ENCODE data around the gene CLN6.
"Not testable (repeated sequence)": the region's sequence is repeated elsewhere in the genome, so short reads cannot be mapped to it uniquely, and the experiment has no call there.

- TF ChIP-seq, protein P1, sequence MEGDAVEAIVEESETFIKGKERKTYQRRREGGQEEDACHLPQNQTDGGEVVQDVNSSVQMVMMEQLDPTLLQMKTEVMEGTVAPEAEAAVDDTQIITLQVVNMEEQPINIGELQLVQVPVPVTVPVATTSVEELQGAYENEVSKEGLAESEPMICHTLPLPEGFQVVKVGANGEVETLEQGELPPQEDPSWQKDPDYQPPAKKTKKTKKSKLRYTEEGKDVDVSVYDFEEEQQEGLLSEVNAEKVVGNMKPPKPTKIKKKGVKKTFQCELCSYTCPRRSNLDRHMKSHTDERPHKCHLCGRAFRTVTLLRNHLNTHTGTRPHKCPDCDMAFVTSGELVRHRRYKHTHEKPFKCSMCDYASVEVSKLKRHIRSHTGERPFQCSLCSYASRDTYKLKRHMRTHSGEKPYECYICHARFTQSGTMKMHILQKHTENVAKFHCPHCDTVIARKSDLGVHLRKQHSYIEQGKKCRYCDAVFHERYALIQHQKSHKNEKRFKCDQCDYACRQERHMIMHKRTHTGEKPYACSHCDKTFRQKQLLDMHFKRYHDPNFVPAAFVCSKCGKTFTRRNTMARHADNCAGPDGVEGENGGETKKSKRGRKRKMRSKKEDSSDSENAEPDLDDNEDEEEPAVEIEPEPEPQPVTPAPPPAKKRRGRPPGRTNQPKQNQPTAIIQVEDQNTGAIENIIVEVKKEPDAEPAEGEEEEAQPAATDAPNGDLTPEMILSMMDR (conservative IDR thresholded peaks at IDR 0.05; ENCODE audit: low read depth, low read length): not testable (repeated sequence)
- not testable (repeated sequence) for TF ChIP-seq POLR2A (IDR thresholded peaks at IDR 0.05; ENCODE audit: low read depth, low read length); USF2 (IDR thresholded peaks at IDR 0.05; ENCODE audit: low read depth, low read length); MAFK (IDR thresholded peaks at IDR 0.05; ENCODE audit: low read depth, low read length); RAD21 (IDR thresholded peaks at IDR 0.05; ENCODE audit: low read length); CEBPB (IDR thresholded peaks at IDR 0.05; ENCODE audit: low read depth, low read length); SMC3 (IDR thresholded peaks at IDR 0.05; ENCODE audit: low read depth, low read length); CHD1 (IDR thresholded peaks at IDR 0.05; ENCODE audit: low read depth, low read length)
These were observed 26.5 kb downstream of the CLN6 start for GRCh38 chr15:68202994-68203393.
